Subcutaneous abdominal adipose tissue (tissue), 5 donors: Measurements from ENCODE around the gene RAB11FIP3.

Source experiments
- H3K27ac ChIP-seq: one replicate; pipeline ENCODE4 v1.7.0; 2013; ENCODE audit warnings: low read depth, mild to moderate bottlenecking, inconsistent platforms, low read length, moderate library complexity
- H3K27me3 ChIP-seq, 5 donors: one replicate each; pipeline ENCODE4 v1.7.0; 2013; ENCODE audit warnings: low read length in 5 of 5, inconsistent platforms in 1 of 5; ENCODE audit not compliant: control insufficient read depth in 5 of 5, insufficient read depth in 4 of 5
- H3K36me3 ChIP-seq, 5 donors: one replicate each; pipeline ENCODE4 v1.7.0; 2013; ENCODE audit warnings: low read length in 5 of 5; ENCODE audit not compliant: control insufficient read depth in 5 of 5, insufficient read depth in 5 of 5
- H3K4me1 ChIP-seq, 5 donors: one replicate each; pipeline ENCODE4 v1.7.0; 2013; ENCODE audit warnings: low read length in 5 of 5, mild to moderate bottlenecking in 3 of 5, moderate library complexity in 1 of 5; ENCODE audit not compliant: control insufficient read depth in 5 of 5, insufficient read depth in 5 of 5
- H3K4me3 ChIP-seq, 5 donors: one replicate each; pipeline ENCODE4 v1.7.0; 2013; ENCODE audit warnings: low read length in 5 of 5, low read depth in 1 of 5
- H3K9ac ChIP-seq, 5 donors: one replicate each; pipeline ENCODE4 v1.7.0; 2013; ENCODE audit warnings: low read length in 5 of 5, mild to moderate bottlenecking in 4 of 5, moderate library complexity in 3 of 5
- H3K9me3 ChIP-seq, 5 donors: one replicate each; pipeline ENCODE4 v1.7.0; 2013; ENCODE audit warnings: low read length in 5 of 5; ENCODE audit not compliant: control insufficient read depth in 5 of 5
- donor health status: healthy.
- donor health status: healthy.
- donor health status: healthy.
- donor health status: healthy.
- donor health status: healthy.

The RAB11FIP3 gene

GRCh38 chr16:442976-443375 lies 17.5 kb downstream of the RAB11FIP3 start:
- Histone ChIP-seq H3K9ac (no peak overlapping the region), H3K4me1 (no peaks in the 10 kb centered on the region), H3K9me3 (no peaks in the 10 kb centered on the region), H3K27me3 (no peaks in the 10 kb centered on the region), H3K36me3 (peaks cover 0 to 5% (median 2%) of the 10 kb centered on the region in 5 donors), H3K27ac (no peak overlapping the region), H3K4me3 (no peak overlapping the region)

GRCh38 chr16:444027-444426 lies 18.6 kb downstream of the RAB11FIP3 start:
- Histone ChIP-seq H3K27me3 (no peaks in the 10 kb centered on the region), H3K36me3 (peaks cover 0 to 5% (median 0%) of the 10 kb centered on the region in 5 donors), H3K9ac (no peak overlapping the region), H3K9me3 (no peaks in the 10 kb centered on the region), H3K4me1 (no peaks in the 10 kb centered on the region), H3K27ac (no peak overlapping the region), H3K4me3 (no peak overlapping the region)

GRCh38 chr16:445566-445965 lies 20.1 kb downstream of the RAB11FIP3 start:
- H3K9me3 ChIP-seq = no peaks in the 10 kb centered on the region
- H3K36me3 ChIP-seq = peaks cover 0 to 5% (median 0%) of the 10 kb centered on the region in 5 donors
- H3K4me3 ChIP-seq = no peak overlapping the region
- H3K9ac ChIP-seq = no peak overlapping the region
- no peaks in the 10 kb centered on the region for H3K27me3 ChIP-seq
- no peak overlapping the region for H3K27ac ChIP-seq
- no peaks in the 10 kb centered on the region for H3K4me1 ChIP-seq

DNA sequence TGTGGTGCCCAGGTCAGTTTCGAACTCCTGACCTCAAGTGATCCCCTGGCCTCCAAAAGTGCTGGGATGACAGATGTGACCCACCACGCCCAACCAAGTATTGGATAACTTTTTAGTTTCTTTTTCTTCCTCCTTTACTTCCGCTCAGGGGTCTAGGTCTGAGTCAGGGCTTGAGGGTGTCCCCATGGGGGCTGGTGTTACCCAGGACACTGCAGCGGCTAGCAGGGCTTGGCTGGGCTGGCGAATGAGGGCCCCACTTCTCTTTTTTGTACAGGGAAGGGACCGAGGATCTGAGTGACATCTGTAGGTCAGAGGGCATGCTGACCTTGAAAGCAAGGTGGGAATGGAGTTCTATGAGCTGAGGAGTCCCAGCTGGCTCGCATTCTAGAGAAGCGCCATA lies 24.9 kb downstream of the RAB11FIP3 start:
- no peak overlapping the region for H3K9ac ChIP-seq
- no peak overlapping the region for H3K4me3 ChIP-seq
- no peaks in the 10 kb centered on the region for H3K9me3 ChIP-seq
- H3K27ac ChIP-seq = no peak overlapping the region
- H3K36me3 ChIP-seq = no peaks in the 10 kb centered on the region
- no peaks in the 10 kb centered on the region for H3K27me3 ChIP-seq
- no peaks in the 10 kb centered on the region for H3K4me1 ChIP-seq

DNA sequence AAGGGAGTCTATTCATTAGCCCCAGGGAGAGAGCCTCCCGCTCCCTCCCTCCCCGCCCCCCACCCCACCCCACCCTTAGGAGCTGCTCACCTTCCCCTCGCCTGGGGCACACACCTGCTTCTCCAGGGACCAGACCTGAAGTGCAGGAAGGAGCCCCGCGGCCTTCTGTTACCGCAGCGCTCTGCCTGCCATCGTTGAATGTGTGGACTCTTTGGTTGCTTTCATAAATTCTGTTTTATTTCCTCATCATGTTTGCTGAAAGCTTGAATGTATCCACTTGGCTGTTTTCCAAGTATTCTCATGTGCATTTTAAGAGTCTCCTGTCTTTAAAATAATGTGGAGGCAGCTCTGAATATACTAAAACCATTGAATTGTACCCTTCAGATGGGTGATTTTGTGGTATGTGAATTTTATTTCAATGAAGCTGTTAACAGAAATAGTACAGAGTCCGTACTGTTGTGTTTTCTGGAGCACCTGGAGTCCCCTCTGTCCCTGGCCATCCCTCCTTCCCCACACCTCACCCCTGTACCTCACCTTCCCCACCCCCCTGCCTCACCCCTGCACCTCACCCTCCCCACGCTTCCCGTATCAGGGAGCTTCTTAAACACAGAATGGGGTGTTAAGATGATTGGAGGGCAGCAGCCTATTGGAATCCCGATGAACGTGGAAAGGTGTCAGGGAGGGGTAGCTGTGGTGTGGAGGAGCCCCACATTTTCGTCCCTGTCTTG lies 25.5 kb downstream of the RAB11FIP3 start:
- H3K9ac ChIP-seq = no peak overlapping the region
- H3K27me3 ChIP-seq = no peaks in the 10 kb centered on the region
- H3K27ac ChIP-seq = no peak overlapping the region
- no peak overlapping the region for H3K4me3 ChIP-seq
- no peaks in the 10 kb centered on the region for H3K36me3 ChIP-seq
- H3K9me3 ChIP-seq = no peaks in the 10 kb centered on the region
- no peaks in the 10 kb centered on the region for H3K4me1 ChIP-seq

- Histone ChIP-seq H3K9me3 (no peaks in the 10 kb centered on the region), H3K4me3 (no peak overlapping the region), H3K27ac (no peak overlapping the region), H3K4me1 (peaks cover 0 to 4% (median 3%) of the 10 kb centered on the region in 5 donors), H3K27me3 (no peaks in the 10 kb centered on the region), H3K36me3 (no peaks in the 10 kb centered on the region), H3K9ac (no peak overlapping the region)
Observed at GRCh38 chr16:454397-454940, 29.0 kb downstream of the RAB11FIP3 start.

DNA sequence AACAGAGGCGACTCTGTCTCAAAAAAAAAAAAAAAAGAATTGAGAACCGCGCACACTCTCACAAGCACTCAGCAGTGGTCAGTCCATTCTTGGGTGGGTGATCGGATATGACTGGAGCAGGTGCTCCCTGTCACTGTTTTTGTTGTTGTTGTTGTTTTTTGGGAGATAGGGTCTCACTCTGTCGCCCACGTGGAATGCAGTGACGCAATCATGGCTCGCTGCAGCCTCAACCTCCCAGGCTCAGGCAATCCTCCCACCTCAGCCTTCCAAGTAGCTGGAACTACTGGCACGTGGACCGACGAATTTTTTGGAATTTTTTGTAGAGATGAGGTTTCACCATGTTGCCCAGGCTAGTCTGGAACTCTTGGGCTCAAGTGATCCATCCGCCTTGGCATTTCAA lies 30.0 kb downstream of the RAB11FIP3 start:
- no peaks in the 10 kb centered on the region for H3K36me3 ChIP-seq
- no peak overlapping the region for H3K27ac ChIP-seq
- no peak overlapping the region for H3K9ac ChIP-seq
- H3K4me1 ChIP-seq = peaks cover 0 to 4% (median 3%) of the 10 kb centered on the region in 5 donors
- no peaks in the 10 kb centered on the region for H3K9me3 ChIP-seq
- H3K4me3 ChIP-seq = no peak overlapping the region
- H3K27me3 ChIP-seq = no peaks in the 10 kb centered on the region

- H3K36me3 ChIP-seq = peaks cover 0 to 8% (median 5%) of the 10 kb centered on the region in 5 donors
- H3K4me1 ChIP-seq = peaks cover 0 to 4% (median 3%) of the 10 kb centered on the region in 5 donors
- no peak overlapping the region for H3K4me3 ChIP-seq
- H3K27ac ChIP-seq = no peak overlapping the region
- H3K9me3 ChIP-seq = no peaks in the 10 kb centered on the region
- peak overlapping the region in 1 of 5 donors; percentile 24 for H3K9ac ChIP-seq
- no peaks in the 10 kb centered on the region for H3K27me3 ChIP-seq
Observed at GRCh38 chr16:456891-457483, 31.5 kb downstream of the RAB11FIP3 start.

- H3K9me3 ChIP-seq = no peaks in the 10 kb centered on the region
- no peak overlapping the region for H3K27ac ChIP-seq
- H3K27me3 ChIP-seq = no peaks in the 10 kb centered on the region
- peak overlapping the region in 1 of 5 donors; percentile 15 for H3K9ac ChIP-seq
- no peak overlapping the region for H3K4me3 ChIP-seq
- peaks cover 0 to 4% (median 3%) of the 10 kb centered on the region in 5 donors for H3K4me1 ChIP-seq
- H3K36me3 ChIP-seq = peaks cover 0 to 17% (median 11%) of the 10 kb centered on the region in 5 donors
Observed at GRCh38 chr16:457732-458400, 32.4 kb downstream of the RAB11FIP3 start.

DNA sequence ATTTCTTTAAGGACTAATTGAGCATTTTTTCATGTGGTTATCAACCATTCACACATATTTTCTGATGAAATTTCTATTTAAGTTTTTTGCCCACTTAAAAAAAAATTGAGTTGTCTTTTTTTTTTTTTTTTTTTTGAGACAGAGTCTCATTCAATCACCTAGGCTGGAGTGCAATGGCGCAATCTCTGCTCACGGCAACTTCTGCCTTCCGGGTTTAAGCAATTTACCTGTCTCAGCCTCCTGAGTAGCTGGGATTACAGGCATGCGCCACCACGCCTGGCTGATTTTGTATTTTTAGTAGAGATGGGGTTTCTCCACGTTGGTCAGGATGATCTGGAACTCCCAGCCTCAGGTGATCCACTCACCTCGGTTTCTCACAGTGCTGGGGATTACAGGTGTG lies 34.3 kb downstream of the RAB11FIP3 start:
- no peaks in the 10 kb centered on the region for H3K27me3 ChIP-seq
- H3K4me1 ChIP-seq = peaks cover 0 to 4% (median 3%) of the 10 kb centered on the region in 5 donors
- H3K9ac ChIP-seq = no peak overlapping the region
- peaks cover 0 to 25% (median 16%) of the 10 kb centered on the region in 5 donors for H3K36me3 ChIP-seq
- no peak overlapping the region for H3K27ac ChIP-seq
- H3K4me3 ChIP-seq = no peak overlapping the region
- no peaks in the 10 kb centered on the region for H3K9me3 ChIP-seq
